DND-41 (cell line): ENCODE data around the gene KIF3B.

Source experiments
- CTCF ChIP-seq: IDR thresholded peaks from 2 replicates; pipeline ENCODE4 v1.5.1; 2012; ENCODE audit warnings: borderline replicate concordance, low read length, moderate library complexity, mild to moderate bottlenecking; ENCODE audit not compliant: poor library complexity, severe bottlenecking; ENCODE audit errors: extremely low read depth
- EZH2 ChIP-seq: IDR thresholded peaks from 3 replicates; pipeline ENCODE4 v1.6.1; 2012; ENCODE audit warnings: borderline replicate concordance, low read depth, mild to moderate bottlenecking, moderate library complexity, low read length, inconsistent platforms; ENCODE audit not compliant: severe bottlenecking

DNA sequence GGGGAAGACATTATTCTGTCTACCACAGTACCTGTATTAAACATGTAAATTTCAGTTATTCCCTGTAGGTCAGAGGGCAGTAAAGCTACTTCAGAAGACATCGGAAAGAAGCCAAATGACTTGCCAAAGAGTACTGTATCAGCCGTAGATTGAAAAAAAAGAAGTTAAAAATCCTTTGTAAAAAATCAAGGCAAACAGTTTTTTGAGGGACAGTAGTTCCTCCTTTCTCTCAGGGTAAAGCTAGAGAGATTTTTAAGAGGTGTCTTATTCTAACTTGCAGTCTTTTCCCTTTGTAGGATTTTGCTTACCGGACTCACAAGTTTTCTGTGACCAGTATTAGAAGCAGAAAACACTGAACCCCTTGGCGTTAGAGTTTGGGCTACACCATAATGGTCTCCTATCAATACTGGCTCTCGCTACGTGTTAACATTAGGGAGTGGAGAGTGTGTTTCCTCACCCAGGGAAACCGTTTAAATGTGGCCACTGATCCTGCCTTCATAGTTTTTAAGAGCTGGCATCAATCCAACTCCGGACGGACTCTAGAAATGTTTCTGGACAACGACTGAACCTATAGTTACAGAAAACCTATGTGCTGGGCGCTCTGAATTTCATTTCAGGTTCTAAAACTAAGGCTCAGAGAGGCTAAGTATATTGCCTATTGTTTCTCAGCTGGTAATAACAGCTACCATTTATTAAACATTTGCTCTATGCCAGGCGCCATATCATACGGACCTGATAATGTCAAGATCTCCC is 79.3 kb downstream of the KIF3B start:
- no peak for TF ChIP-seq CTCF
- no peak for TF ChIP-seq EZH2
